Body of pancreas (tissue), 4 donors: ENCODE measurements around the gene FYB2.

ENCODE experiments used
- POLR2A ChIP-seq, 3 donors: fragments of 450-650 bp; IDR thresholded peaks; one replicate each; pipeline ENCODE4 v1.6.1; 2016; ENCODE audit warnings: antibody characterized with exemption in 3 of 3, mild to moderate bottlenecking in 2 of 3
- TF ChIP-seq, protein P1 (sequence below), 7 experiments: fragments of 450-650 bp in 4 of 7; fragments of 200-600 bp in 3 of 7; sonication (generic) in 3 of 7; IDR thresholded peaks; one replicate each; pipeline ENCODE4 v1.5.1; 2016 to 2019; ENCODE audit warnings: antibody characterized with exemption in 7 of 7

DNA sequence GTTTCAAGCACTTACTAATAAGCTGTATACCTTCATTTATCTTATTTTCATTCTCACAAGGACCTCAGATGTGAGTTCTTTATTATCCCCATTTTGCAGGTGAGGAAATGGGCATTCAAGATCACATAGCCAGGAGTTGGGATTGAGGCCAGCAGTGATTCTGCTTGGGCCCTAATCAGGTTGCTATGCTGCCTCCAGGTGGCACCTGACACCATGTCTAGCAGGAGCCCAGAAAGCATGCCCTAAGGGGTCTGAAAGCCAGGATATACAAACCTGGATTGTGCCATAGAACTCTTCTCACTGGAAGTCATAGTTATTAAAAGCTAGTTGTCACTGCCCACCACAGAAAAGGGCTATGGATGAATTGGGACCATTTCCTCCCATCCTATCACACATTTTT is 61.1 kb downstream of the FYB2 start:
- TF ChIP-seq, protein P1, sequence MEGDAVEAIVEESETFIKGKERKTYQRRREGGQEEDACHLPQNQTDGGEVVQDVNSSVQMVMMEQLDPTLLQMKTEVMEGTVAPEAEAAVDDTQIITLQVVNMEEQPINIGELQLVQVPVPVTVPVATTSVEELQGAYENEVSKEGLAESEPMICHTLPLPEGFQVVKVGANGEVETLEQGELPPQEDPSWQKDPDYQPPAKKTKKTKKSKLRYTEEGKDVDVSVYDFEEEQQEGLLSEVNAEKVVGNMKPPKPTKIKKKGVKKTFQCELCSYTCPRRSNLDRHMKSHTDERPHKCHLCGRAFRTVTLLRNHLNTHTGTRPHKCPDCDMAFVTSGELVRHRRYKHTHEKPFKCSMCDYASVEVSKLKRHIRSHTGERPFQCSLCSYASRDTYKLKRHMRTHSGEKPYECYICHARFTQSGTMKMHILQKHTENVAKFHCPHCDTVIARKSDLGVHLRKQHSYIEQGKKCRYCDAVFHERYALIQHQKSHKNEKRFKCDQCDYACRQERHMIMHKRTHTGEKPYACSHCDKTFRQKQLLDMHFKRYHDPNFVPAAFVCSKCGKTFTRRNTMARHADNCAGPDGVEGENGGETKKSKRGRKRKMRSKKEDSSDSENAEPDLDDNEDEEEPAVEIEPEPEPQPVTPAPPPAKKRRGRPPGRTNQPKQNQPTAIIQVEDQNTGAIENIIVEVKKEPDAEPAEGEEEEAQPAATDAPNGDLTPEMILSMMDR (IDR thresholded peaks at IDR 0.05), result peak in 3 of 7 experiments; percentile 18 to 31 (median 21)
- no peak for TF ChIP-seq POLR2A (IDR thresholded peaks at IDR 0.05)
